Karpas-422 (cell line): ENCODE measurements around the gene FBRSL1. TPM values are rescaled to one million over a fixed set of nuclear protein-coding genes. Genes with fewer than 3 reads are reported as not detected.

Experiments used
- DNase-seq: peaks from one replicate; pipeline ENCODE4 v3.0.0-alpha.2; 2015
- H2AFZ ChIP-seq: fragments of 200-600 bp; sonication (generic); 2 replicates; pipeline ENCODE4 v1.6.1; 2014; ENCODE audit warnings: antibody characterized with exemption, low read length, mixed read lengths
- H3K27ac ChIP-seq: fragments of 200-600 bp; sonication (generic); 2 replicates; pipeline ENCODE4 v1.5.1; 2014; ENCODE audit warnings: mild to moderate bottlenecking, low read length, moderate library complexity
- H3K27me3 ChIP-seq: fragments of 200-600 bp; sonication (generic); 2 replicates; pipeline ENCODE4 v1.6.1; 2014; ENCODE audit warnings: low read length, mixed read lengths
- H3K36me3 ChIP-seq: fragments of 200-600 bp; sonication (generic); 2 replicates; pipeline ENCODE4 v1.6.1; 2014; ENCODE audit warnings: low read length, mixed read lengths; ENCODE audit not compliant: insufficient read depth
- H3K4me1 ChIP-seq: fragments of 200-600 bp; sonication (generic); 2 replicates; pipeline ENCODE4 v1.6.1; 2014; ENCODE audit warnings: mild to moderate bottlenecking, low read length, mixed read lengths
- H3K4me2 ChIP-seq: fragments of 200-600 bp; sonication (generic); 2 replicates; pipeline ENCODE4 v1.6.1; 2014; ENCODE audit warnings: low read length, low read depth, mild to moderate bottlenecking; ENCODE audit not compliant: poor library complexity, severe bottlenecking
- H3K4me3 ChIP-seq: fragments of 200-600 bp; sonication (generic); 2 replicates; pipeline ENCODE4 v1.5.1; 2014; ENCODE audit warnings: mild to moderate bottlenecking, antibody characterized with exemption, low read length, mixed read lengths
- H3K79me2 ChIP-seq: fragments of 200-600 bp; sonication (generic); 2 replicates; pipeline ENCODE4 v1.6.1; 2014; ENCODE audit warnings: mild to moderate bottlenecking, low read length, mixed read lengths
- H3K9ac ChIP-seq: fragments of 200-600 bp; sonication (generic); 2 replicates; pipeline ENCODE4 v1.6.0; 2014; ENCODE audit warnings: low read length
- H3K9me2 ChIP-seq: fragments of 200-600 bp; sonication (generic), shearing (Covaris generic); replicated peaks from 2 replicates; pipeline ENCODE4 v1.6.0; 2014; ENCODE audit warnings: mild to moderate bottlenecking, low read length, moderate library complexity; ENCODE audit not compliant: insufficient read depth
- H3K9me3 ChIP-seq: fragments of 300-700, 200-600 bp; sonication (generic); 2 replicates; pipeline ENCODE4 v1.6.1; 2014; ENCODE audit warnings: low read length, mixed read lengths
- H4K20me1 ChIP-seq: fragments of 200-600 bp; sonication (generic); 2 replicates; pipeline ENCODE4 v1.6.1; 2014; ENCODE audit warnings: mild to moderate bottlenecking, antibody characterized with exemption, low read length, low read depth; ENCODE audit not compliant: insufficient read depth
- total RNA-seq: library from RNA; depleted of rRNA; stranded (reverse); fragments of >200 nt; shearing (Covaris generic); gene quantifications from 2 replicates; pipeline ENCODE4 v1.2.3, GENCODE V29; 2014; ENCODE audit warnings: low replicate concordance

Gene FBRSL1
- total RNA-seq, 1 experiment from 2014 or later: 4.0 TPM

DNA sequence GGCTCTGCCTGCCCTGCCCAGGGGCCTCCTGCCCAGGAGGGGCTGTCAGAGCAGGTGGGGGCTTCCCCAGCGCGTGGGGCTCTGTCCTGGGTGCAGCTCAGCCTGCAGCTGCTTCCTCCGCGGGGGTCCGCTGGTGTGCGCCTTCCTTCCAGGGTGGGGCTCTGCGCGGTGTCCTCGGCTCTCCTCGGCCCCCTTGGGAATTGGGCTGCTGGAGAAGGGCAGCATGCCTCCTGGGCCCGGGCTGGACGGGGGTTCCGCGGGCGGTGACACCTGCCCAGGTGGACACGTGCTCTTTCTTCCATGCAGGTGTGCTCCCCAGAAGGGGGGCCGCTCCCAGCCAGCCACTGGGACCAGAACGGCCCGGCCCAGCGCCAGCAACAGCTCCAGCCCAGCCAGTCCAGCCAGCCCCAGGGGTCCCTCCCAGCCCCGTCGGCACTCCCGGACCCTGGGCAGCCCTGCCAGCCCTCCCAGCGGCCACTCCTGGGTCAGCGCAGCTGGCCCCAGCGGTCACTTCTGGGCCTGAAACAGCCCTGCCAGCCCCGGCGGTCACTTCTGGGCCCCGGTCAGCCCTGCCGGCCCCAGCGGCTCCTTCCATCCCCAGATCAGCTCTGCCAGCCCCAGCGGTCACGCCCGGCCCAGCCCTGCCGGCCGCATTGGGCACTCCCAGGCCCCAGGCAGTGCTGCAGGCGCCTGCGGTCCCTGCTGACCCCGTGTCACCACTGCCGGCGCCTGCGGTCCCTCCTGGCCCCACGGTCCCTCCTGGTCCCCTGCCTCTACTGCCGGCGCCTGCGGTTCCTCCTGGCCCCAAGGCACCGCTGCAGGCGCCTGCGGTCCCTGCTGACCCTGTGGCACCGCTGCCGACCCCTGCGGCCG is 19.1 kb downstream of the FBRSL1 start:
- Histone ChIP-seq H3K9me2 (no peaks in the 10 kb centered on the region), H3K4me1 (peaks cover 4% of the 10 kb centered on the region), H3K27ac (no peak overlapping the region), H2AFZ (no peak overlapping the region), H3K9me3 (no peaks in the 10 kb centered on the region), H3K9ac (no peak overlapping the region), H3K36me3 (no peaks in the 10 kb centered on the region), H3K79me2 (peaks cover 16% of the 10 kb centered on the region), H3K4me3 (no peak overlapping the region), H4K20me1 (peaks cover 29% of the 10 kb centered on the region; the same call in 1 of the 2 replicates), H3K4me2 (no peak overlapping the region), H3K27me3 (no peaks in the 10 kb centered on the region)
- no peak for DNase-seq

DNA sequence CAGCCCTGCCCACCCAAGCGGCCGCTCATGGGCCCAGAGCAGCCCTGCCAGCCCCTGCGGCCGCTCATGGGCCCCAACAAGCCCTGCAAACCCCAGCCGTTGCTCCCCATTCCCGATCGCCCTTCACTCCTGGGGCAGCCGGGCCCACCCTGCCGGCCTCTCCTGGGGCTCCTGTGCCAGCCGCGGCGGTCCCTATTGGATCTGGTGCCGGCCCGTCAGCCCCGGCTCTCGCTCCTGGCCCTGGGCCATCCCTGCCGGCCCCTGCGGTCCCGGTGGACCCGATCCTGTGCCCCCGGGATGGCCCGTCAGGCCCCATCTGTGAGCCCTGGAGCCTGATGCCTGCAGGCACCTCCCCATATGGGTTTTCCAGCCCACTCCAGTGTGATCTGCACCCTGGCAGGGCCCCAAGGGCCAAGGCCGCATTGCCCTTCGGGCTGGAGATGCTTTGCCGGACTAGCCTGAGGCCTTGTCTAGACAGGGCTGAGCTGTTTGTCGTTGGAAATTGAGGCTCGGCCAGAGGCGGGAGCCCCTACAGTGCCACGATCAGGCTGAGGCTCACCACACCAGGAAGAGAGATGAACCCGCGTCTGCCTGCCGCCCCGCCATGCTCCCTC is 20.3 kb downstream of the FBRSL1 start:
- Histone ChIP-seq H3K27ac (no peak overlapping the region), H2AFZ (no peak overlapping the region), H3K36me3 (no peaks in the 10 kb centered on the region), H3K4me3 (no peak overlapping the region), H3K4me2 (no peak overlapping the region), H3K27me3 (no peaks in the 10 kb centered on the region), H3K9me3 (no peaks in the 10 kb centered on the region), H4K20me1 (peaks cover 20% of the 10 kb centered on the region; the same call in 1 of the 2 replicates), H3K4me1 (peaks cover 4% of the 10 kb centered on the region), H3K9me2 (no peaks in the 10 kb centered on the region), H3K79me2 (peaks cover 16% of the 10 kb centered on the region), H3K9ac (no peak overlapping the region)
- DNase-seq: no peak

DNA sequence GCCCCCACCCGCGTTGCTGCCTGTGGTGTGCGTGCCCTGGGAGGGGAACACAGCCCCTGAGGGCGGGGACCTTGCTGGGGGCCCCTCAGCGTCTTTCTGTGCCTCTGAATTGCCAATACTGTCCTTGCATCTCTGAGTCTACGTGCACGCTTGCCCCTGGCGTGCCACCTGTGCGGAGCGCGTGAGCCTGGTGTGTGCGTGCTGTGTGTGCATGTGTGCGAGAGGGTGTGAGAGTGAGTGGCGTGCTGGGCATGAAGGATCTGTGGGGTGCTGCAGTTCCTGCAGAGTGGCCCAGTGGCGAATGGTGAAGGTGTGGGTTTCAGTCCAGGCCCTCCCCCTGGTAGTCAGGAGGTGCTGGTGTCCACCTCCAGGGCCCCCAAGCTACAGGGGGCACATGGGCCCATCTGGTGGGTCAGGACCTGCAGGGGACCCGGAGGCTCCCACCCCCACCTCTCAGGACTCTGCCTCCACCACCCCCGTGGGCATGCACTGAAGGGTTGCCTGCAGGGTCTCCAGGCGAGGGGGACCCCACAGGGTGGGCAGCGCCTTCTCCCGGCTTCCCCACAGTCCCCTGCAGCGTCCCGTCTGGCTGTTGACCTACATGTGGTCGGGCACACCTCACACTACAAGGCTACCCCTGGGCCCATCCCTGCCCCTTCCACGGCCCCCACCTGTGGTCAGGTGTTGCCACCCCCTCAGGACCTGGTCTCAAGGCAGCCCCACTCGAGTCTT is 21.0 kb downstream of the FBRSL1 start:
- peaks cover 16% of the 10 kb centered on the region for H3K79me2 ChIP-seq
- H3K27ac ChIP-seq: no peak overlapping the region

DNA sequence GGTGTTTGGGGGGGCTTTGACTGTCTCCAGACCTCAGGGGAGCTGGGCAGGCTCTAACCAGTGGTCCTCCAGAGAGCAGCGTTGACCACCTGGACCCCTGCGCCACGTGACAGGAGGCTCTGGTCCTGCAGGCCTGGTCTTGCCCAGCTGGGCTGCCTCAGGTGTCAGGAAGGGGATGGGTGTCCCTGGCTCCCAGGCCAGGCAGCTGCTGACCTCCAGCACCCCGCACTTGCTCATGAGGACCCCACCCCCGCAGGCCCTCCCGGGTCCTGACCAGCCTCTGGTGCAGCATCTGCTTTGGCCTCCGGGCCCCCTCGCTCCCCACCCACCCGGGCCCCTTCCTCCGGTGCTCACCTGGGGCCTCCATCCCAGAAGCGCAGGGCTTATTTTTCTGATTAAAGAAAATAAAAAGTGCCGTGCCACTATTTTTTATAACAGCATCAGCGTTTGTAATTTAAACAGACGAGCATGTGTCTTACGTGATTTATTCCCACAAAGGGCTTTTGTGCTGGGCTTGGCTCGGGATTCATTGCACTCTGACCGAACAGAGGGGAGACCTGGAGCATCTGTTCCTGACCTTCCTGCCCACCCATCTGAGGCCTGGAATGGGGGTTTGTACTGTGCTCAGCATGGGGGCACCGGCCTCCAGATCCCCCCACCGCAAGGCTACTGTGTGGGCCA is 21.7 kb downstream of the FBRSL1 start:
- Histone ChIP-seq H3K79me2 (peaks cover 12% of the 10 kb centered on the region), H3K4me1 (peaks cover 1% of the 10 kb centered on the region), H3K4me2 (no peak overlapping the region), H3K9me2 (no peaks in the 10 kb centered on the region), H2AFZ (no peak overlapping the region), H3K36me3 (no peaks in the 10 kb centered on the region), H3K27me3 (no peaks in the 10 kb centered on the region), H3K27ac (no peak overlapping the region), H3K9me3 (no peaks in the 10 kb centered on the region), H3K4me3 (no peak overlapping the region), H3K9ac (no peak overlapping the region), H4K20me1 (peaks cover 11% of the 10 kb centered on the region; the same call in 1 of the 2 replicates)
- DNase-seq: no peak

More for the DNA sequence above, 21.0 kb downstream of the FBRSL1 start:
- Histone ChIP-seq H3K4me3 (no peak overlapping the region), H4K20me1 (peaks cover 17% of the 10 kb centered on the region; the same call in 1 of the 2 replicates), H3K9ac (no peak overlapping the region), H3K27me3 (no peaks in the 10 kb centered on the region), H3K9me2 (no peaks in the 10 kb centered on the region), H3K9me3 (no peaks in the 10 kb centered on the region), H3K4me1 (peaks cover 4% of the 10 kb centered on the region), H3K36me3 (no peaks in the 10 kb centered on the region), H2AFZ (no peak overlapping the region), H3K4me2 (no peak overlapping the region)
- DNase-seq: no peak

DNA sequence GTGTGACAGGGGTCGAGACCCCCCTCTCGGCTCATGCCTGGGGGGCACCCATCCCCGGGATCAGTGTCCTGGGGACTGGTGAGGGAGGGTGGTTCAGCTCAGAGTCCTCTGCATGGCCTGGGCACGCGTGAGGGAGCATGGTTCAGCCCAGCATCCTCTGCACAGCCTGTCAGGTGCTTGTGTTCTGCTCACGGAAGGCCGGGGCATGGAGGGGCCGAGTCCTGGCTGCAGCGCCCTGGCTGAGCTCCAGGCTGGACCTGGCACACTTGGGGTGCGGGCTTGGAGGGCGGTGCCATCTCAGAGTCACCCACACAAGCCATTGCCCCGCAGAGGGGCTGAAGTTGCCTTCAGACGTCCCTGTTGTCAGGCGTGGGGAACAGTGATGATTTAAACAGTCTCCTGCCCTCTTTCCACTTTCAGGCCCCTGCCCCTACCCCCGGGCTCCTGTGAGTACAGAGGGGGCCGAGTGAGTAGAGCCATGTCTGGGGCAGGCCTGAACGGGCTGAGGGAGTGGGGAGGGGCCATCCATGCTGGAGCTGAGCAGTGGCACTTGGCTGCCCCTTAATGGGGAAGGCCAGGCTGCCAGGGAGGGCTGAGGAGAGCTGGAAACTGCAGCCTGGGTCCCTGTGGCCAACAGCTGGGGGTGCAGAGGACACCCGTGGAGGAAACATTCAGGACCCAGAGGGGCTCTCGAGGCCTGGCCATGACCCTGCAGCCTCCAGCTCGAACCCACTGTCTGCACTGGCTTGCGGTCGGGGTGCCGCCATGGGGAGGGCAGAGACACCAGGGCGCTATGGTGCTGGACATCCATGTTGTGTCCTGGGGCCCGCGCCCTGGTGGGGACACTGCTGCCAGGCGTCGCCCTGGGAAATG is 22.5 kb downstream of the FBRSL1 start:
- no peak overlapping the region for H2AFZ ChIP-seq
- H3K79me2 ChIP-seq: peaks cover 4% of the 10 kb centered on the region; the same call in 1 of the 2 replicates
- H3K9ac ChIP-seq: no peak overlapping the region

DNA sequence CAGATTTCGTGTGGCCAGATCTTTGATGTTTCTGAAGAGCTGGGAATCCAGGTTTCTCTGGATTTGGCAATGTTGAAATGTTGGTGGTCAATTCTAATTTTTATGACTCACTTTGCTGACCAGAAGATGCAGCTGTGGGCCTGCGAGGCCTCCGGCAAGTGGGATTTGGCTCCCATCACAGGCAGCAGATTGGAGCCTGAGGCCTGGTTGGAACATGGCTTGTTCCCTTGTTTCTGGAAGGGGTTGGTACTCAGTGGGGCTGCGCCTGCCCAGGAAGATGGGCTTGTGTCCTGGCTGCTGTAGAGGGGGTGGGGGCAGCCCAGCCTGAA is 23.1 kb downstream of the FBRSL1 start:
- Histone ChIP-seq H3K36me3 (no peaks in the 10 kb centered on the region), H4K20me1 (no peaks in the 10 kb centered on the region; the same call in 1 of the 2 replicates), H3K4me2 (no peak overlapping the region), H3K4me1 (no peaks in the 10 kb centered on the region), H3K27ac (no peak overlapping the region), H3K4me3 (no peak overlapping the region), H3K9me3 (no peaks in the 10 kb centered on the region), H3K9me2 (no peaks in the 10 kb centered on the region), H2AFZ (no peak overlapping the region), H3K27me3 (no peaks in the 10 kb centered on the region), H3K79me2 (no peaks in the 10 kb centered on the region), H3K9ac (no peak overlapping the region)
- no peak for DNase-seq

More for the DNA sequence above, 22.5 kb downstream of the FBRSL1 start:
- H3K9me2 ChIP-seq: no peaks in the 10 kb centered on the region
- H3K27me3 ChIP-seq: no peaks in the 10 kb centered on the region
- H4K20me1 ChIP-seq: peaks cover 4% of the 10 kb centered on the region; the same call in 1 of the 2 replicates
- H3K4me2 ChIP-seq: no peak overlapping the region
- no peak overlapping the region for H3K4me3 ChIP-seq
- H3K36me3 ChIP-seq: no peaks in the 10 kb centered on the region
- H3K27ac ChIP-seq: no peak overlapping the region
- H3K9me3 ChIP-seq: no peaks in the 10 kb centered on the region
- no peak for DNase-seq
- H3K4me1 ChIP-seq: no peaks in the 10 kb centered on the region

DNA sequence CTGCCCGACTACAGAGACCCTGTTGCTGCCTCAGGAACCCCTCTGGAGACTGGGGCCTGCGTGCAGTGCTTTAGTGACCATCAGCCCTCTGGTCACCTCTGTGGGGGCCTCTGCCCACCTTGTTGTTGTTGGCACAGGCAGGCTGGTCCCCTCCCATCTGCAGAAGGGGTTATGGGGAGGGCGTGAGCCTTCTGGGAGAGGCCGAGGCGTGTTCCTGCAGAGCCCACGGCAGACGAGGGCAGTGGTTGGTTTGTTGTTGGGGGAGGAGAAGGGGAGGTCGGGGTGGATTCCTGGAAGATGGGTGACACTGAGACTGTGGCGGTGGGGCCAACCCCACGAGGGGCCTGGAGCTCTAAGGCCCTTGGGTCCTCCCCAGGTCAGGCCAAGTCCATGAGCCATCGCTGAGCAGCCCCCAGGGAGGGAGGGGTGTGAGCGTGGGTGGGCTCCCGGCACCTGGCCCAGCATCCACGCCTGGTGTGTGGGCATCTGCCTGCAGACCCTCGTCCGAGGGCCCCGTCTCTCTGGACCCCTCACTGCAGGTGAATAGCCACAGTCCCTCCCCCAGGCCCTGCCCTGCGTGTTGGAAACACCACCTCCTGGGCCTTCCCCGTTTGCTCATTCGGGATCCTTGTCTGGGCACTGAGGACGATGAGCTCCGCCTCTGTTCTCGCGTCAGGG is 23.6 kb downstream of the FBRSL1 start:
- no peaks in the 10 kb centered on the region for H3K27me3 ChIP-seq
- no peaks in the 10 kb centered on the region for H3K36me3 ChIP-seq
- H3K9ac ChIP-seq: no peak overlapping the region
- H3K9me2 ChIP-seq: no peaks in the 10 kb centered on the region
- H4K20me1 ChIP-seq: no peaks in the 10 kb centered on the region; the same call in 1 of the 2 replicates
- peaks cover 3% of the 10 kb centered on the region for H3K9me3 ChIP-seq
- H3K4me3 ChIP-seq: no peak overlapping the region
- H3K4me1 ChIP-seq: no peaks in the 10 kb centered on the region
- no peak overlapping the region for H3K27ac ChIP-seq
- H3K4me2 ChIP-seq: no peak overlapping the region
- no peaks in the 10 kb centered on the region for H3K79me2 ChIP-seq
- no peak overlapping the region for H2AFZ ChIP-seq
- DNase-seq: no peak
